ENCODE measurements around the gene KCNK10.

The KCNK10 gene

GRCh38 chr14:88318406-88318805, 4.7 kb downstream of the KCNK10 start:
- no peak for DNase-seq

DNA sequence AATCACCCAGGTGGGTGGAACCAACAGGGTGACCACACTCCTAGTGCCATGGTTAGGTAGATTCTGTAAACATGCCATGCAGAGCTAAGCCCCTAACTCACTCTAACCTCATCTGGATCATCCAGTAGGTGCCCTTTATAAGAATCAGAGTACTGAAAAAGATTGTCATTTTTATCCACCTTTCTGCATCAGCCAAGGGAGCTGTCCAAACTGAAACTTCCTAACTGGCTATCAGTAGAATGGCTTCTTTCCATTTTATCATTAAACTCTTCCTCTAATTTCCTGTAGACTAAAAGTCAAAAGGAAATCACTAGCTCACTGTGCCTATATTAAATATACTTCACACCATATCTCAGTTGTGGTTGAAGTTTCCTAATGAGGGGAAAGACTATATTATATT, 6.5 kb downstream of the KCNK10 start:
- no peak for DNase-seq

DNA sequence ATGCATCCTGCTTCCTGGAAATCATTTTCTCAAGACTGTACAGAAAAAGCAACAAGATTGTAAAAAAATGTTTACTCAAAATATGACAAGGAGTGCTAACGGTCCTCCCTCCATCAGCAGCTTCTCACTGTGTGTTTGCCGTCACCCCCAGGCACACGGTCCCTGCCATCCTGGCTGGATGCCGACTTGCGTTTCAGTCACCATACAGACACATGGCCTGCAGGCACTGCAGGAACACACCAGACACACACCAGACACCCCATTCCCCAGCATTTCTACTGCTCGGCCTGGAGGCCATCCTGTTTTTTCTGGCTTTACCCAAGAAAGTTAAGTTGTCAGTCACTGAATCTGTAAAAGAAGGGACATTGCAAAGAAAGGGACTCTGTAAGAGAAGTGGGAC, 10.8 kb downstream of the KCNK10 start:
- no peak for DNase-seq

DNA sequence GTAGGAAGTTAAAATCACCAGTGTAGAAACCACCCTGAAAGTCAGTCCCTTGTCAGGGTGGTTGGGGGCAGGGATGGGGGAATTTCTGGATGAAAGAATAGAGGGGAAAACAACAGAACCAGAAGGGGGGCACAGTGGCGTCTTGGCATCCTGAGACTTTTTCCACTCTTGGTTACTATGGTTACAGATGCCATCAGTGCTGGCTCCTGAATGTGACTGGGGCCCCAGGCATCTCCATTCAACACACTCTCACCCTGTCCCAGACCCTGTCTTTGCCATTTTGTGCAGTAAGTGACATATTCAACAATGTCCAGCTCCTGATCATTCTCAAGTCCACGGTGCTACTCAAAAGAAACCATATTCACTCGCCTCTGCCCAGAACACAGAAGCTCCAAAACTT, 11.3 kb downstream of the KCNK10 start:
- DNase-seq = no peak

DNA sequence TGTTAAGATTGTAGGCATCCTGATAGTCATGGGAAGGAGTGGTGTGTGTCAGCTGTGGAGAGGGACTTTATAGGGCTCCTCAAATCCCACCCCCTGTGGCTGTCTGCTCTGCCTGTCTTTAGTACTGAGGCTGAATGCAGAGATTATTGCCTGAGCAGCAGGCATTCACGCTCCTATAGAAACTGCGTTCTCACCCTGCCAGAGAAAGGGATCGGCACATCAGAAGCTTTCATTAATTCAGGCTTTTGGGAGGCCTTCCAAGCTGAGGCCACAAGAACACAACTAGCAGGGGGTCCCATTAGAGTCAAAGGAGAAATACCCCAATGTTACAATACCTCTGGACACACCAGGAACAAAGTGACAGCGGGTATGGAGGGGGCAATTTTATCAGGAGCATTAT, 12.6 kb downstream of the KCNK10 start:
- DNase-seq = no peak

DNA sequence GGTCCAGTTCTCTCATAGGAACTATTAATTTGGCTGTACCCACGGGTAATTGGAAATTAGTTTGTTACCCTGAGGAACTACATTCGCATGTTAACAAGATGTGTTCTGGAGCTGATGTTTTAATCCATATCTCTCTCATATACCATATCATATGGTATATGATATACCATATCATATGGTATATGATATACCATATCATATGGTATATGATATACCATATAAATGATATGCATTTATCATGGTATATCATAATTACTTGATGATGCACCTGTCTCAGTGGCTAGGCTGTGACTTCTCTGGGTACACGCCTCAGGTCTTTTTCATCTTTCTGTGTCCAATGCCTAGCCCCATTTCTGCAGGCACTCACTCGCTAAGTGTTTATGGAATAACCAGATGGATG, 13.0 kb downstream of the KCNK10 start:
- DNase-seq = no peak

DNA sequence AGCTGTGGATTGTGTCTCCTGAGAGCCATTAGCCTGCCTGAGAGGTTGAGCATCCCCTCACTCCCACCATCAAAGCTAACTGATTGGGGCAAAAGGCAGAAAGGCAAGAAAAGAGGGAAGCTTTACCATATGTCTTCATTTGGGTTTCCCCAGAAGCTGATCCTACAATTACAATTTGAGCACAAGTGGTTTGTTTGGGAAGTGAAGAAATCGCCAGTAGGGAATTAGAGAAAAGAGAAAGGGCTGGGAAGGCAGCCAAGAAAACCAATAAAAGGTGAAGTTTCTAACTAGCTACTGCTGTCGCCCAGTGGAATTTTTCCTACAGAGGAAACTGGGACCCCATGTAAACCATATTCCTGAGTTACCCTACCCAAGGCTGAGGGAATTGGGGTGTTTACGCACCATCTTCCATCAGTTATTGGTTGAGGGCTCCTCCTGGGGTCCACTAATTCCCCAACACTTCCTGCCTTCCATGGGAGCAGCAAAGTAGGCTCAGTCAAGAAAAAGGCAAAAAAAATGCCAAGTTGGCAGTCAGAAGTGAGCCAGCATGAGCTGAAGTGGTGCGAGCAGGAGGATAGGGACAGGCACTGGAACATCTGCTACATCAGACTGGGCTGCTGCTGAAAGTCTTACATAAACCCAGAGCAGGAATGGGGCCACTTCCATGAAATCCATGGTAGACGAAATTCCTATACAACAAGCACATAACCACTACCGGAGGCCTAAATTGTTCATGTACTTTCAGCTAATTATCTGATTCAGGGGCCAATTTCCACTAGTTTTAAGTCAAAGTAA, 17.3 kb downstream of the KCNK10 start:
- DNase-seq = no peak

- no peak for DNase-seq
These were observed 20.0 kb downstream of the KCNK10 start for GRCh38 chr14:88303041-88303440.

DNA sequence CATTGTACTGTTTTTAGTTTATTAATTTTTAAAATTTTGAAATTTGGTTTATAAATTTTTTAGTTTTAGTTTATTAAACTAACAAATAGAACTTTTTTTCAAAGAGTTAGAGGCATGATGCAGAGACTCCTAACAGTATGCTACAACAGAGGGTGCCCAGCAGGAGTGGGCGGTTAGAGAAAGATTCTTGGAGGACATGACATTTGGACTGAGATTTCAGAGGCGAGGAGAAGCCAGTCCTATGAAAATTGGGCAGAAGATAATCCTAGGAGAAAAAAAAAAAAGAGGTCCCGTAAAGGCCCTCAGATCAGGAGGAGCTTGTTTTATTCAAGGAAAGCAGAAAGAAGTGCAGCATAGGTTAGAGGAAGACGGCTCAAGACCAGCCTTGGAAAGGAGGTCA, 21.7 kb downstream of the KCNK10 start:
- no peak for DNase-seq

GRCh38 chr14:88300817-88301216, 22.3 kb downstream of the KCNK10 start:
- no peak for DNase-seq

DNA sequence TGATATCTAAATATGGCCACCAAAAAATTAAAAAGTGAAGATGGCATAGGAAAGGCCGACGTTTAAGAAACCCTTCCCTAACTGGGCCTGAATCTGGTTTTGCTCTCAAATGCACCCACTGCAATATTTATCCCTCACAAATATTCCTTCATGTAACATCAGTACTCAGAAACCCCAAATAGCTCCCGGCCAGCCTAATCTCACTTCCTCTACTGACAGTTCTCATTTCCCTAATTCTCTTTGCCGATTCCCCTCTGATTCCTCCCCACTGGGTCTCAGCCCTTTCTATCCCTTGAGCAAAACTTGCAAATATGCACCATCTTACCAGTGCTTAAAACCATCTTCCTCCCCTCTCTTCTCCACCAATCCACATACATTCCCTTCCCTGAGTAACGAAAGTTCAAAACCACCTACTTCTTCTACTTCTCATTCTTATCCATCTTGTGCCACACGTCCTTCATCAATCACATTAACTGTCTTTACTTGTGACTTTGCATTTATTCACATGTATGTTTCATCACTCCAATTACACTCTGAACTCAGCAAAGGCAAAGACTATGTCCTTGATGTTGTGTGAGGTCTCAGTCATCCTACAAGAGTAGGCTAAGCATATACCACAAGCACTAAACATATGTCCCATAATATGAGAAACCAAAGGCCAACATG, 23.1 kb downstream of the KCNK10 start:
- no peak for DNase-seq

GRCh38 chr14:88297306-88297705, 25.8 kb downstream of the KCNK10 start:
- DNase-seq = no peak

DNA sequence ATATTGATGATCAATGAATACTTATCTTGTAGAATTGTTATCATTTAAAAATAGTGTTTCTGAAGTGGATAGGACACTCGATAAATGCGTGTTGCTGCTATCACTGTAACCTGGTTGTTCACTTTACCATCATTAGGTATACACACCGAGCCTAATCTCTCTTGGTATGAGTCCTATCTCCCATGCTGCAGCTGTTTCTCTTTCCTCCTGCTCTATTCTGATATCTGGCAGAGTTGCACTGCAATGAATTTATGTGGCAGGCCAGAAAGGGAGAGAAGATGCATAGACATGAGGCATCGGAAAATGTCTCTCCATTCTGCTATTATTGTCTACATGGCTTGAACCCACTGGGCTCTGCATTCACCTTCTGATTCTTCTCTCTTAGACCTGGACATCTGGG, 26.7 kb downstream of the KCNK10 start:
- no peak for DNase-seq

- no peak for DNase-seq
These were observed 33.1 kb downstream of the KCNK10 start for GRCh38 chr14:88289996-88290395.

GRCh38 chr14:88289234-88289633, 33.8 kb downstream of the KCNK10 start:
- no peak for DNase-seq

GRCh38 chr14:88286309-88286708, 36.8 kb downstream of the KCNK10 start:
- no peak for DNase-seq

- DNase-seq = no peak
These were observed 41.6 kb downstream of the KCNK10 start for GRCh38 chr14:88281447-88281846.

GRCh38 chr14:88276923-88277596, 46.0 kb downstream of the KCNK10 start:
- DNase-seq = no peak

DNA sequence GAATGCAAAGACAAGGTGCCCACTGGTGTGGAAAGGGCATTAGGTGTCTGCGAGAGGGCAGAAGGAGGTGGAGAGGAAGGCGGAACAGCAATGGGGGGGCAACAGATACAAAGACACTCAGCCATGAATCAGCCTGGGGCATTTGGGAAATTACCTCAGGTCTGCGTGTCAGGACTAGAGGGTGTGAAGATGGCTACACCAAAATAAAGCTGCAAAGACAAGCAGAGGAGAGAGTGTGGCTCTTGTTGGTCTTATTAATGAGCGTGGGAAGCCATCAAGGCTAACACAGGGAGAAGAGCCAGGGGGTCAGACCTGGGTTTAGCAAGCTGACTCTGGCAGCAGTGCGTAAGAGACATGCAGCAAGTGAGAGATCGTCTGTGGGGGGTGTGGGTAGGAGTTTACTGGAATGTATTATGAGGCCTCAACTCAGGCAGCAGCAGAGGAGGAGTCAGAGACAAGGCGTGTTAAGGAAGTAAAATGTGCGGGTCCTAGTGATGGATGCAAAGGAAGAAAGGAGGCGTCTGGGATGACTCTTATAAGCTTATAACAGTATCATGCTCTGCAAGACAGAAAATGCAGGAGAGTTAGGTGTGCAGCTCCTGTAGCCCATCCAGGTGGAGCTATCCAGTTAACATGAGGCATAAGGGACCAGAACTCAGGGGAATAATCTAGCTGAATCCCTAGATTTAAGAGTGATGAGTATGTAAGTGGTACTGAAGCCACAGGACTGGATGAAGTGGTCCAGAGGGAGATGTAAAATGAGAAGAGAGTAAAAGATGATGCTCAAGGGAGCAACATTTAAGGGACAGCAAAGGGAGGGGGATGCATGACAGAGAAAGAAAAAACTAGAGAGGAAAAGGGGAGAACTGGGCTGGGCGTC, 50.4 kb downstream of the KCNK10 start:
- no peak for DNase-seq

GRCh38 chr14:88271205-88271604, 51.9 kb downstream of the KCNK10 start:
- no peak for DNase-seq

GRCh38 chr14:88270776-88271175, 52.3 kb downstream of the KCNK10 start:
- DNase-seq = no peak

- no peak for DNase-seq
These were observed 53.2 kb downstream of the KCNK10 start for GRCh38 chr14:88269806-88270420.

DNA sequence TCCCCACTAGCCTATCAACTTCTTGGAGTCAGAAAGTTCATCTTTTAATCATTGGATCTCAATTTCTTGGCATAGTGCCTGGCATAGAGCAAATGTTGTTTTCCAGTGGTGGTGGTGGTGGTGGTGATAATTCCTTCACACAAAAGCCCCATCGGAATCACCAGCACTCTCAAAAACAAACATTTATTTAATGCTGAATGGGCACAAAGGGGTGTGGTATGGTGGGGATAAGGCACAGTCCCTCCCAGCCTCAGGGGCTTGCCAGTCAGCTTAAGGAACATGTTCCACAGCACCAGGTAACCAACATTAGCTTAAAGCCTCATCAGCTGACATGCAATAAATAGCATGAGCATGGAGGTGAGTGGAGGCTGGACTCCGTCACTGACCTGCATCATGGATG, 56.6 kb downstream of the KCNK10 start:
- DNase-seq = no peak
